T-helper 1 cell (primary cell): Measurements from ENCODE around the gene ATP2B2.

ENCODE experiments used
- DNase-seq, 5 donors: peaks; one replicate each; pipeline ENCODE4 v3.0.0-alpha.2; 2012 to 2020

ATP2B2 gene

GRCh38 chr3:10289787-10290355 is 215.5 kb downstream of the ATP2B2 start:
- no peak for DNase-seq

- no peak for DNase-seq
These were observed 216.3 kb downstream of the ATP2B2 start for GRCh38 chr3:10289077-10289476.

- DNase-seq = no peak
These were observed 216.8 kb downstream of the ATP2B2 start for GRCh38 chr3:10288575-10288960.

- DNase-seq = no peak
These were observed 217.3 kb downstream of the ATP2B2 start for GRCh38 chr3:10287936-10288574.

- DNase-seq = no peak
These were observed 218.6 kb downstream of the ATP2B2 start for GRCh38 chr3:10286596-10287295.

- DNase-seq = no peak
These were observed 219.3 kb downstream of the ATP2B2 start for GRCh38 chr3:10286133-10286524.

- DNase-seq = no peak
These were observed 219.9 kb downstream of the ATP2B2 start for GRCh38 chr3:10285272-10286132.

- peak; percentile 17 to 61 (median 44) for DNase-seq
These were observed 220.9 kb downstream of the ATP2B2 start for GRCh38 chr3:10284496-10284895.

GRCh38 chr3:10283638-10284037 is 221.7 kb downstream of the ATP2B2 start:
- DNase-seq = no peak

- DNase-seq = no peak
These were observed 223.4 kb downstream of the ATP2B2 start for GRCh38 chr3:10281951-10282350.

- DNase-seq = no peak
These were observed 224.8 kb downstream of the ATP2B2 start for GRCh38 chr3:10280571-10280970.

GRCh38 chr3:10280177-10280529 is 225.2 kb downstream of the ATP2B2 start:
- DNase-seq = no peak

- DNase-seq = no peak
These were observed 225.8 kb downstream of the ATP2B2 start for GRCh38 chr3:10279384-10280176.

GRCh38 chr3:10278501-10278900 is 226.9 kb downstream of the ATP2B2 start:
- no peak for DNase-seq

GRCh38 chr3:10277115-10277625 is 228.2 kb downstream of the ATP2B2 start:
- no peak for DNase-seq

- no peak for DNase-seq
These were observed 230.8 kb downstream of the ATP2B2 start for GRCh38 chr3:10274601-10275000.
